Liver (tissue), 9 donors: ENCODE measurements around the gene COL20A1. TPM values are rescaled to one million over a fixed set of nuclear protein-coding genes. Genes with fewer than 3 reads are reported as not detected.

Source experiments
- DNase-seq: peaks from one replicate; pipeline ENCODE4 v3.0.0-alpha.2; 2017; ENCODE audit warnings: low spot score
- H3K27ac ChIP-seq, 2 donors: one replicate each; pipeline ENCODE4 v1.7.0; 2013; ENCODE audit warnings: inconsistent platforms in 2 of 2, low read length in 2 of 2, control low read depth in 1 of 2, low read depth in 1 of 2, mild to moderate bottlenecking in 1 of 2
- H3K27me3 ChIP-seq, 4 donors: one replicate each; pipeline versions ENCODE4 v1.6.1 to v1.7.0; 2013; ENCODE audit warnings: low read length in 3 of 4, inconsistent platforms in 1 of 4, mild to moderate bottlenecking in 1 of 4, moderate library complexity in 1 of 4; ENCODE audit not compliant: control insufficient read depth in 4 of 4, insufficient read depth in 4 of 4
- H3K36me3 ChIP-seq, 4 donors: one replicate each; pipeline versions ENCODE4 v1.6.1 to v1.7.0; 2013; ENCODE audit warnings: low read length in 3 of 4, mild to moderate bottlenecking in 3 of 4, low read depth in 1 of 4, moderate library complexity in 1 of 4; ENCODE audit not compliant: control insufficient read depth in 4 of 4, insufficient read depth in 3 of 4
- H3K4me1 ChIP-seq, 4 donors: one replicate each; pipeline versions ENCODE4 v1.6.1 to v1.7.0; 2013; ENCODE audit warnings: low read length in 3 of 4, mild to moderate bottlenecking in 3 of 4, moderate library complexity in 1 of 4; ENCODE audit not compliant: control insufficient read depth in 4 of 4, insufficient read depth in 4 of 4
- H3K4me3 ChIP-seq, 3 donors: one replicate each; pipeline versions ENCODE4 v1.6.1 to v1.7.0; 2013; ENCODE audit warnings: low read length in 3 of 3, control low read depth in 1 of 3, low read depth in 1 of 3, mild to moderate bottlenecking in 1 of 3
- H3K9ac ChIP-seq, 2 donors: one replicate each; pipeline ENCODE4 v1.7.0; 2013; ENCODE audit warnings: low read length in 2 of 2, mild to moderate bottlenecking in 2 of 2, moderate library complexity in 2 of 2, control low read depth in 1 of 2, low read depth in 1 of 2
- H3K9me3 ChIP-seq, 4 donors: one replicate each; pipeline versions ENCODE4 v1.6.1 to v1.7.0; 2013; ENCODE audit warnings: low read length in 3 of 4; ENCODE audit not compliant: control insufficient read depth in 4 of 4
- ATF3 ChIP-seq: IDR thresholded peaks from 2 replicates; pipeline ENCODE4 v1.6.1; 2016; ENCODE audit warnings: antibody characterized with exemption
- EGR1 ChIP-seq, 2 donors: IDR thresholded peaks; 2 replicates each; pipeline ENCODE4 v1.6.1; 2016 to 2018; ENCODE audit warnings: antibody characterized with exemption in 2 of 2, low read depth in 2 of 2
- FOXA1 ChIP-seq: IDR thresholded peaks from 2 replicates; pipeline ENCODE4 v1.6.1; 2016; ENCODE audit warnings: antibody characterized with exemption
- FOXA2 ChIP-seq: IDR thresholded peaks from 2 replicates; pipeline ENCODE4 v1.6.1; 2016; ENCODE audit warnings: antibody characterized with exemption
- GABPA ChIP-seq, 2 donors: IDR thresholded peaks in 1 of 2; conservative IDR thresholded peaks in 1 of 2; 2 replicates each; pipeline ENCODE4 v1.6.1; 2016; ENCODE audit warnings: antibody characterized with exemption in 2 of 2, mild to moderate bottlenecking in 1 of 2, moderate library complexity in 1 of 2
- HNF4A ChIP-seq, 2 donors: conservative IDR thresholded peaks; 2 replicates each; pipeline ENCODE4 v1.6.1; 2016; ENCODE audit warnings: antibody characterized with exemption in 2 of 2, mild to moderate bottlenecking in 2 of 2
- HNF4G ChIP-seq: IDR thresholded peaks from 2 replicates; pipeline ENCODE4 v1.6.1; 2016; ENCODE audit warnings: antibody characterized with exemption
- JUND ChIP-seq, 2 donors: IDR thresholded peaks; 2 replicates each; pipeline ENCODE4 v1.6.1; 2016; ENCODE audit warnings: antibody characterized with exemption in 2 of 2
- MAX ChIP-seq: IDR thresholded peaks from 2 replicates; pipeline ENCODE4 v1.6.1; 2016; ENCODE audit warnings: antibody characterized with exemption
- NR2F2 ChIP-seq: IDR thresholded peaks from 2 replicates; pipeline ENCODE4 v1.6.1; 2016; ENCODE audit warnings: antibody characterized with exemption
- RAD21 ChIP-seq, 2 donors: IDR thresholded peaks; 2 replicates each; pipeline ENCODE4 v1.6.1; 2016; ENCODE audit warnings: antibody characterized with exemption in 2 of 2, mild to moderate bottlenecking in 2 of 2
- REST ChIP-seq: IDR thresholded peaks from 2 replicates; pipeline ENCODE4 v1.6.1; 2016; ENCODE audit warnings: antibody characterized with exemption, mild to moderate bottlenecking
- RXRA ChIP-seq, 2 donors: IDR thresholded peaks; 2 replicates each; pipeline ENCODE4 v1.6.1; 2017 to 2018; ENCODE audit warnings: antibody characterized with exemption in 2 of 2, mild to moderate bottlenecking in 1 of 2
- SP1 ChIP-seq: IDR thresholded peaks from 2 replicates; pipeline ENCODE4 v1.6.1; 2018; ENCODE audit warnings: antibody characterized with exemption, mild to moderate bottlenecking
- TAF1 ChIP-seq: conservative IDR thresholded peaks from 2 replicates; pipeline ENCODE4 v1.6.1; 2016; ENCODE audit warnings: antibody characterized with exemption, mild to moderate bottlenecking
- YY1 ChIP-seq: IDR thresholded peaks from 2 replicates; pipeline ENCODE4 v1.6.1; 2016; ENCODE audit warnings: antibody characterized with exemption, mild to moderate bottlenecking
- WGBS: extraction: QIAGEN DNeasy Blood & Tissue Kit; methylation state at CpG from one replicate; pipeline ENCODE4 v1.1.7; 2013; 5-methylcytosine and 5-hydroxymethylcytosine counted together
- polyA plus RNA-seq, 2 donors: library from polyadenylated mRNA; stranded (reverse) in 1 of 2; unstranded in 1 of 2; fragments of 200-250 nt in 1 of 2; fragments of >200 nt in 1 of 2; fragmentation: Nextera tagmentation in 1 of 2; extraction: Ambion mirVana in 1 of 2; gene quantifications; one replicate each; pipeline versions ENCODE4 v1.2.1 to v1.2.3, GENCODE V29; 2013 to 2015
- total RNA-seq, 2 donors: library from RNA; depleted of rRNA; stranded (reverse); fragments of >200 nt; gene quantifications; one replicate each; pipeline ENCODE4 v1.2.3, GENCODE V29; 2014
- TF ChIP-seq, protein P1 (sequence below): IDR thresholded peaks from 2 replicates; pipeline ENCODE4 v1.6.1; 2016; ENCODE audit warnings: antibody characterized with exemption
- TF ChIP-seq, protein P2 (sequence below): fragments of 150-350 bp; IDR thresholded peaks from 2 replicates; pipeline ENCODE4 v1.5.1; 2017; ENCODE audit warnings: improper control_type of control experiment, low read depth, low read length; ENCODE audit not compliant: missing input control
- donor health status: healthy.
- donor health status: healthy.
- donor health status: healthy.
- donor health status: healthy.
- donor health status: healthy.

Gene COL20A1
- total and polyA plus RNA-seq, 4 donors, result not detected

- H3K36me3 ChIP-seq, result no peaks in the 10 kb centered on the region
- H3K27me3 ChIP-seq, result peaks cover 0 to 2% (median under 1%) of the 10 kb centered on the region in 4 donors
- no peak for DNase-seq
Measured at GRCh38 chr20:63264000-63264399, 29.0 kb upstream of the COL20A1 start.

More at GRCh38 chr20:63264000-63264399, 29.0 kb upstream of the COL20A1 start:
- Histone ChIP-seq H3K27ac (no peak overlapping the region), H3K4me1 (peaks cover 0 to 3% (median 1%) of the 10 kb centered on the region in 4 donors), H3K4me3 (no peak overlapping the region), H3K9ac (no peak overlapping the region), H3K9me3 (no peaks in the 10 kb centered on the region)
- TF ChIP-seq HNF4A (conservative IDR thresholded peaks at IDR 0.05), result no peak
- TF ChIP-seq YY1, result no peak
- no peak for TF ChIP-seq FOXA2
- no peak for TF ChIP-seq JUND (IDR thresholded peaks at IDR 0.05)
- TF ChIP-seq HNF4G, result no peak
- TF ChIP-seq EGR1 (IDR thresholded peaks at IDR 0.05; ENCODE audit: low read depth in 2 of 2), result no peak
- TF ChIP-seq, protein P1, sequence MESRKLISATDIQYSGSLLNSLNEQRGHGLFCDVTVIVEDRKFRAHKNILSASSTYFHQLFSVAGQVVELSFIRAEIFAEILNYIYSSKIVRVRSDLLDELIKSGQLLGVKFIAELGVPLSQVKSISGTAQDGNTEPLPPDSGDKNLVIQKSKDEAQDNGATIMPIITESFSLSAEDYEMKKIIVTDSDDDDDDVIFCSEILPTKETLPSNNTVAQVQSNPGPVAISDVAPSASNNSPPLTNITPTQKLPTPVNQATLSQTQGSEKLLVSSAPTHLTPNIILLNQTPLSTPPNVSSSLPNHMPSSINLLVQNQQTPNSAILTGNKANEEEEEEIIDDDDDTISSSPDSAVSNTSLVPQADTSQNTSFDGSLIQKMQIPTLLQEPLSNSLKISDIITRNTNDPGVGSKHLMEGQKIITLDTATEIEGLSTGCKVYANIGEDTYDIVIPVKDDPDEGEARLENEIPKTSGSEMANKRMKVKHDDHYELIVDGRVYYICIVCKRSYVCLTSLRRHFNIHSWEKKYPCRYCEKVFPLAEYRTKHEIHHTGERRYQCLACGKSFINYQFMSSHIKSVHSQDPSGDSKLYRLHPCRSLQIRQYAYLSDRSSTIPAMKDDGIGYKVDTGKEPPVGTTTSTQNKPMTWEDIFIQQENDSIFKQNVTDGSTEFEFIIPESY, result no peak
- TF ChIP-seq RXRA (IDR thresholded peaks at IDR 0.05), result no peak
- no peak for TF ChIP-seq MAX
- TF ChIP-seq TAF1, result no peak
- no peak for TF ChIP-seq REST
- no peak for TF ChIP-seq FOXA1
- no peak for TF ChIP-seq ATF3
- TF ChIP-seq, protein P2, sequence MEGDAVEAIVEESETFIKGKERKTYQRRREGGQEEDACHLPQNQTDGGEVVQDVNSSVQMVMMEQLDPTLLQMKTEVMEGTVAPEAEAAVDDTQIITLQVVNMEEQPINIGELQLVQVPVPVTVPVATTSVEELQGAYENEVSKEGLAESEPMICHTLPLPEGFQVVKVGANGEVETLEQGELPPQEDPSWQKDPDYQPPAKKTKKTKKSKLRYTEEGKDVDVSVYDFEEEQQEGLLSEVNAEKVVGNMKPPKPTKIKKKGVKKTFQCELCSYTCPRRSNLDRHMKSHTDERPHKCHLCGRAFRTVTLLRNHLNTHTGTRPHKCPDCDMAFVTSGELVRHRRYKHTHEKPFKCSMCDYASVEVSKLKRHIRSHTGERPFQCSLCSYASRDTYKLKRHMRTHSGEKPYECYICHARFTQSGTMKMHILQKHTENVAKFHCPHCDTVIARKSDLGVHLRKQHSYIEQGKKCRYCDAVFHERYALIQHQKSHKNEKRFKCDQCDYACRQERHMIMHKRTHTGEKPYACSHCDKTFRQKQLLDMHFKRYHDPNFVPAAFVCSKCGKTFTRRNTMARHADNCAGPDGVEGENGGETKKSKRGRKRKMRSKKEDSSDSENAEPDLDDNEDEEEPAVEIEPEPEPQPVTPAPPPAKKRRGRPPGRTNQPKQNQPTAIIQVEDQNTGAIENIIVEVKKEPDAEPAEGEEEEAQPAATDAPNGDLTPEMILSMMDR, result no peak
- TF ChIP-seq NR2F2, result no peak
- TF ChIP-seq RAD21 (IDR thresholded peaks at IDR 0.05), result no peak
- no peak for TF ChIP-seq SP1
- TF ChIP-seq GABPA (IDR thresholded peaks at IDR 0.05 in 1 of 2, conservative IDR thresholded peaks at IDR 0.05 in 1 of 2), result no peak
- WGBS, result 85% methylated on average over 10 of the region's 10 CpGs
